ENCODE data around the gene NHLRC2. TPM values are rescaled to one million over a fixed set of nuclear protein-coding genes. Genes with fewer than 3 reads are reported as not detected.

The NHLRC2 gene
- total RNA-seq, 3 donors from 2014 or later, result 19.9 to 23.5 (median 20.8) TPM

DNA sequence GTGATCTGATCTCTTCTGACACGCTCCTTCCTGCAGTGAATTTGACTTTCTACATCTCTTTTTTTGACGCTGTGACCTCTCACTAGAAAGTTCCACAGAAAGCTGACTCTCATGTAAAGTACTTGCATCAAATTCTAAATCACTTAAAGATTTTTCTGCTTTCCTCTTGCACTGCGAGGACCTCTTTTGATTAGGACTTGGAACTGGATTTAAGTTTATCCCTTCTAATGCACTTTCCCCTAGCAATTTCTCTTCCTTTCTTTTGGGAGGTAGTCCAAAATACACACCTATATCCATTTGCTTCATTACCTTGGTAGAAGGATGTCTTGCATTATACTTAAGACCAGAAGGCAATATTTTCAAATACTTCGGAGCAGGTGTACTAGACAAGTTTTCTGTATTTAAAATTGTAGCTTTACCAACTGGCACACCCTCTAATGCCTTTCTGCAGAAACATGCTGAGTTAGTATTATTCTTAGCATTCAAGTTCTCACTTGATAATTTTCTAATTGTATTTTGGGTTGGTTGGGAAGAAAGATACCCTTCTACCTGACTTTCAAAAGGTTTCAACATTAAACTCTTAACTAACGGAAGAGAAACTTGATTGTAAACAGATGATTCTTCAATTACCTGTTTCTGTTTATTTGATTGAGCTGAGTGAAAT lies 5.2 kb upstream of the NHLRC2 start:
- no peaks in the 10 kb centered on the region for H3K9me3 Mint-ChIP-seq
- no peak for ATAC-seq
- H3K27me3 Mint-ChIP-seq (ENCODE audit: low read depth), result no peaks in the 10 kb centered on the region

DNA sequence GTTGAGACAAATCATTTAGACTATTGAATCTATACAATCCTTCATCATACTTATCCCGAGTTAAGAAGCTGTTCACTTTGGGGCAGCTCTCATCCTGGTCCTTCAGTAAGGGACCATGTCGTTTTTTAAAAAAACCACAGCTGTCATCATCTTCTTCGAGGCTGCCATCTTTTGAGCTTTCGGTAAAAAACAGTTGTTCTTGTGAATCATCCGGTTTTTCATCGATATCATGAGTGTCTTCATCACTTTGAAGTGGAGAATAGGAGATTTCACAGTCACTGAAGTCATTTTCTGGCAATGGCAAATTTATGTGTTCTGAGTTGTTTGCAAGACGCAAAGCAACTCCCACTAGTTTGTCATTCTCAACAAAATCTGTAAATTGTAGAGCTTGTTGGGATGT lies 4.5 kb upstream of the NHLRC2 start:
- no peaks in the 10 kb centered on the region for H3K27me3 Mint-ChIP-seq (ENCODE audit: low read depth)
- no peaks in the 10 kb centered on the region for H3K9me3 Mint-ChIP-seq
- H3K4me1 Mint-ChIP-seq (ENCODE audit: low read depth), result peaks cover 29% of the 10 kb centered on the region
- peaks cover 22% of the 10 kb centered on the region for H3K36me3 Mint-ChIP-seq (ENCODE audit: insufficient read depth)
- ATAC-seq, result peak in 1 of 2 donors; percentile 6
- no peak for DNase-seq
- H3K4me3 Mint-ChIP-seq, result peak overlapping the region; percentile 24

More for the DNA sequence above, 5.2 kb upstream of the NHLRC2 start:
- DNase-seq, result no peak
- Mint-ChIP-seq H3K36me3 (ENCODE audit: insufficient read depth) (peaks cover 23% of the 10 kb centered on the region), H3K4me3 (no peak overlapping the region), H3K4me1 (ENCODE audit: low read depth) (peaks cover 29% of the 10 kb centered on the region)

DNA sequence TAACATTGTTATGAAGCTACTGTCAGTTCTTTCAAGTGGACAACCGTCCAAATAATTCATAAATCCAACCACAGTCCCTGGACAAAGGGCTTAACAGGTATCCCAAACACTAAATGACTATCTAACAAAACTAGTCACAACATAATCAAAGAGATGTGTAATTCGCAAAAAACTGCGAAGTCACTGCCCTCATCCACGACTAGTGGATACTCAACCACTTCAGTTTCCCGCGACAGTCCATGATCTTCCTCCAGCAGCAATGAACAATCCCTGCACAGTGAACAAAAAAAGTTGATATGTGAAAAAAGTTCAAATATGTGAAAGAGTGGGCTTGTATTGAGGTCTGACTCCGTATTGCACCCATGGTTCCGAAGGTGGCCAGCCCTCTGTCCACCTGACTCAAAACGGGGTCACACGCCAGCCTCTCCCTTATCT lies 866 bp upstream of the NHLRC2 start:
- DNase-seq (no peak), ATAC-seq (no peak)
- peaks cover 48% of the 10 kb centered on the region for H3K4me1 Mint-ChIP-seq (ENCODE audit: low read depth)
- H3K36me3 Mint-ChIP-seq (ENCODE audit: insufficient read depth), result peaks cover 14% of the 10 kb centered on the region
- peak overlapping the region; percentile 98 for H3K4me3 Mint-ChIP-seq
- no peaks in the 10 kb centered on the region for H3K27me3 Mint-ChIP-seq (ENCODE audit: low read depth)
- no peaks in the 10 kb centered on the region for H3K9me3 Mint-ChIP-seq

DNA sequence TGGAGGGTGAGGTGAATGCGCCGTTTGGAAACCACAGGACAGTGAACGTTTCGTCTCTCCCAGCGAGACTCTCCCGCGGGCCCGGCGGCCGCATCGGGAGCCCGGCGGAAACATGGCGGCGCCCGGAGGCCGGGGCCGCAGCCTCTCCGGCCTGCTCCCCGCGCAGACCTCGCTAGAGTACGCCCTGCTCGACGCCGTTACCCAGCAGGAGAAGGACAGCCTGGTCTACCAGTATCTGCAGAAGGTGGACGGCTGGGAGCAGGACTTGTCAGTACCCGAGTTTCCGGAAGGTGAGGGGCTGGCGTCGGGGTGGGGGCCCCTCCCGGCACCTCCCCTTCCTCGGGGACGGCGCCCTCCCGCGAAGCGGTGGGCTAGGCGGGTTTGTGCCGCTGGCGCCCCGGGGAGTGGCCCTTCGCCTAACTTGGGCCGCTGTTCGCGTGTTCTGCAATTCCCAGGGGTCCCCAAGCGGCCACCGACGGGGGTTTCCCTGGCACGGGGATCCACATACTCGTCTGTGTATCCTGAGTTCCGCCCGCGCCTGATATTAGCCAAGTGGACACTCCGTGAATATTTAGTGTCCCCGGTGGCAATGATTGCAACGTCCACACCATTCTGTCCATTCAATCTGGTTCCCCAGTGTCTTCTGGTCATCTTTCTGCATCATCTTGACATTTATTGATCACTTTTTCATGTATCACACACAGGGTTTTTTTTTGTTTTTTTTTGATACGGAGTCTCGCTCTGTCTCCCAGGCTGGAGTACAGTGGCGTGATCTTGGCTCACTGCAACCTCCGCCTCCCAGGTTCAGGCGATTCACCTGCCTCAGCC lies 514 bp downstream of the NHLRC2 start:
- Mint-ChIP-seq H3K4me1 (ENCODE audit: low read depth) (peaks cover 43% of the 10 kb centered on the region), H3K9me3 (peaks cover 5% of the 10 kb centered on the region), H3K27me3 (ENCODE audit: low read depth) (no peaks in the 10 kb centered on the region), H3K4me3 (peak overlapping the region; percentile 98), H3K36me3 (ENCODE audit: insufficient read depth) (peaks cover 13% of the 10 kb centered on the region)
- ATAC-seq, result peak; percentile 61 to 69
- DNase-seq, result peak; percentile 30

DNA sequence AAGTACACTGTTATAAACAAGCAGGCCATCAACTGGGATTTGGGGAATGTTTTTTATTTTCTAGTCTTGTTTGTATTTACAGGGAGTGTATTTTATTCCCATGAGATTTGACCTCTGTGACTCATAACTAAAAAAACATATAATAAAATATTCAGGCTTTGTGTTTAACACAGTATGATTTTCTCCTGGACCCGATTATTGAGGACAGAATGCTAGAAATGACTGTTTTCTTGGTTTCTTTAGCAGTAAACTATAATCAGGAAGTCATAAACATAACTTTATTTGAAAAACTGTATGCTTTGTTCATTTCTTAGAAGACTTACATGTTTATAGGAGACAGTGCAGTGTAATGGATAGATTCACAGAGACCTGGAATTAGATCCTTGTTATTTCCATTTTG lies 2.1 kb downstream of the NHLRC2 start:
- no peak for ATAC-seq
- peaks cover 40% of the 10 kb centered on the region for H3K4me1 Mint-ChIP-seq (ENCODE audit: low read depth)
- H3K9me3 Mint-ChIP-seq, result peaks cover 13% of the 10 kb centered on the region
- H3K27me3 Mint-ChIP-seq (ENCODE audit: low read depth), result no peaks in the 10 kb centered on the region
- no peak for DNase-seq
- H3K36me3 Mint-ChIP-seq (ENCODE audit: insufficient read depth), result peaks cover 24% of the 10 kb centered on the region
- peak overlapping the region; percentile 24 for H3K4me3 Mint-ChIP-seq

DNA sequence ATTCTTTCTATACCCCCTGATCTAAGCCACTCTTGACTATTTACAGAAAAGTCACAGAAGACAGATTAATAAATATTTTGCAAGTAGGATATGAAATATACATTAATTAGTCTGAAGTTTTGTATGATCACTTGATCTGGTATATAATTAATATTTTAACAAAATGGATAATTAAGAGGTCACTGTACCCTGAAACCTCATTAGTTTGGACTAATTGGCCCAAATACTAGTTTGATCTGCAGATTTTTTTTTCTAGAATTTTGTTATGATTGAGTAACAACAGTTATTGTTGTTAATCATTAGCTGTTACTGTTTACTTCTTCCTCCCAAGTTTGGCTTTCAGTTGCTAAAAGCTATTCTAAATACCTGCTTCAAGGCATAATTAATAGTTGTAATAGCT lies 2.7 kb downstream of the NHLRC2 start:
- Mint-ChIP-seq H3K27me3 (ENCODE audit: low read depth) (no peaks in the 10 kb centered on the region), H3K4me1 (ENCODE audit: low read depth) (peaks cover 39% of the 10 kb centered on the region), H3K4me3 (no peak overlapping the region), H3K9me3 (peaks cover 13% of the 10 kb centered on the region), H3K36me3 (ENCODE audit: insufficient read depth) (peaks cover 24% of the 10 kb centered on the region)
- DNase-seq (no peak), ATAC-seq (no peak)

DNA sequence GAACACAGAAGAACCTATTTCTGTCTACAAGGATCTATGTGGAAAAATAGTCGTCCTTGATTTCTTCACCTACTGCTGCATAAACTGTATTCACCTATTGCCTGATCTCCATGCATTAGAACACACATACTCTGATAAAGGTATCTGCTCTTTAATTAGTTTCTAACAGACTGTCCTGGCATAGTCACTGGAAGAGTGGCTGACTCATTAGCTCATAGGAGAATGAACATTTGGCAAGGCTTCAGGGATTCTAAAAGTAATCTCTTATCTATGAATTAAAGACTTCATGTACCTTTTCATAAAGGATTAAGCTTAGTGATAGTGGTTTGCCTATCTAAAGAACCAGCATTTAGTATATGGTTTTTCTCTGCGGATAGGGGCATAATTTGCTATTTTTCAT lies 4.1 kb downstream of the NHLRC2 start:
- no peak for DNase-seq
- Mint-ChIP-seq H3K4me3 (no peak overlapping the region), H3K36me3 (ENCODE audit: insufficient read depth) (peaks cover 29% of the 10 kb centered on the region)

DNA sequence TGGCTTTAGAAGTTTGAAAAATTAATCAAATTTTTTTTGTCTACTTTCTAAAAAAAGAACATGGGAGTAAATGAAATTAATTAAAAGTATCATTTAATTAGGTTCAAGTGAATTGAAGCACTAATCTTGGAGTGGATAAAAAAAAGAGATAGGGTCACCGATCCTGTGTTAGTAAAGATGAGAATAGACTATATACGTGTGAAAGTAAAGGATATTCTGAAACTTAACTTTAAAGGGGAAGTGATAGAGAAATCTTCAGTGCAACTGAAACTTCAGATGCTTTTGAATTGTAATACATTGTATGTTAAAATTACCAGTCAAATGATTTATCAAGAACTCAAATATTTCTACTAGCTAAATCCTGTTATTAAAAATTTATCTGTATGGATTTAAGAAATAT lies 4.8 kb downstream of the NHLRC2 start:
- H3K36me3 Mint-ChIP-seq (ENCODE audit: insufficient read depth), result peaks cover 35% of the 10 kb centered on the region
- no peak for ATAC-seq
- peaks cover 13% of the 10 kb centered on the region for H3K9me3 Mint-ChIP-seq
- H3K4me1 Mint-ChIP-seq (ENCODE audit: low read depth), result peaks cover 23% of the 10 kb centered on the region
- no peak for DNase-seq
- no peaks in the 10 kb centered on the region for H3K27me3 Mint-ChIP-seq (ENCODE audit: low read depth)
- no peak overlapping the region for H3K4me3 Mint-ChIP-seq

More for the DNA sequence above, 4.1 kb downstream of the NHLRC2 start:
- H3K27me3 Mint-ChIP-seq (ENCODE audit: low read depth), result no peaks in the 10 kb centered on the region
- no peak for ATAC-seq
- peaks cover 27% of the 10 kb centered on the region for H3K4me1 Mint-ChIP-seq (ENCODE audit: low read depth)
- peaks cover 13% of the 10 kb centered on the region for H3K9me3 Mint-ChIP-seq

DNA sequence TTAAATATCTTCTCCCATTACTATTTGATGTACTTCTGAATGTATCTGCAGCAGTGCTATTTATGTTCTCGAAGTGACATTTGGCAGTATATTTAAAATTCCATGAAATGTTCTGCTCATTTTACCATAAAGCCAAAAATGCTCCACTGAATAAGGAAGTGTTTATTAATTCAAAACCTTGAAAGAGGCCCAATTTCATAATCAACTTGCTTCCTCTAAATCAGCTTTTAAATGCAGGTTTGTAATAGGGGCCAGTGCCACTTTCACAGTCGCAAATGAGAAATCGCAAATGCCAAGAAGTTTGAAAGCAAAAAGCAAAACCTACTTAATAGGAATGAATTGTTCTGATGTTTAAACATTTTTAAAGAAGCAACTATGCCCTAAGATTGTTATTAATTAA lies 11.4 kb downstream of the NHLRC2 start:
- H3K36me3 Mint-ChIP-seq (ENCODE audit: insufficient read depth), result peaks cover 32% of the 10 kb centered on the region
- H3K4me1 Mint-ChIP-seq (ENCODE audit: low read depth), result peaks cover 3% of the 10 kb centered on the region
- H3K4me3 Mint-ChIP-seq, result no peak overlapping the region
- peaks cover 6% of the 10 kb centered on the region for H3K9me3 Mint-ChIP-seq
- DNase-seq (no peak), ATAC-seq (no peak)
- H3K27me3 Mint-ChIP-seq (ENCODE audit: low read depth), result no peaks in the 10 kb centered on the region

DNA sequence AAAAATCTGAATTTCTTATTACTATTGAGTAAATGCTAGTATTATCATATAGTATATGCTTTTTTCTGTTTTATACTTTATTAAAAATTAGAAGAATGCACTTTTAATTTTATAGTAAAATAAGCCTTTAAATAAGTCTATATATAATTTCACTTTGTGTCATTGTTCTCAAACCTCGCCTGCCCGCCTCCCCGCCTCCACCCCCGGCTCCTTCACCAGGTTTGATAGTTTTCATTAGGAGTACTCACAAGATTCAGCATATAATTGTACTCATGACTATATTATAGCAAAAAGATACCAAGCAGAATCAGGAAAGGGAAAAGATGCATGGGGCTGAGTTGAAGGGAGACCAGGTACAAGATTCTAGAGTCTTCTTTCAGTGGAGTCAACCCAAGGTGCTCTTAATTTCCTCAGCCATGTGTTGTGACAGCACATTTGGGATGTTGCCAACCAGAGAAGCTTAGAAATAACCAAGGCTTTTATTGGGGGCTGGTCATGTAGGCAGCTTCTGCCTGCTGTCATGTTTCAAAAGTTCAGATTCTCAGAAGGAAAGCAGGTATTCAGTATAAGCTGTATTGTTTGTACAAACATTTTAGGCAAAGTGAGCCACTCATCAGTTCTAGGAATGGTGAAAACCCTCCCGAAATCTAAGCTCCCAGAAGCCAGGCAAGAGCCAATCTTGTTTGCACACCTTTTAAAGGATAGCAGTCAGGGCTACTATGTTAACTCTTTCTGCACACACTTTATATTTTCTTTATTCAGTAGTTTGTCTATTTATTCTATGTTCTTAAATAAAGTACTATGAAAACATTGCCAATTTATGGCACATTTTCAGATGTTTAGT lies 12.3 kb downstream of the NHLRC2 start:
- Mint-ChIP-seq H3K4me1 (ENCODE audit: low read depth) (peaks cover 3% of the 10 kb centered on the region), H3K4me3 (no peak overlapping the region), H3K9me3 (peaks cover 2% of the 10 kb centered on the region), H3K36me3 (ENCODE audit: insufficient read depth) (peaks cover 28% of the 10 kb centered on the region), H3K27me3 (ENCODE audit: low read depth) (no peaks in the 10 kb centered on the region)
- DNase-seq (no peak), ATAC-seq (no peak)

DNA sequence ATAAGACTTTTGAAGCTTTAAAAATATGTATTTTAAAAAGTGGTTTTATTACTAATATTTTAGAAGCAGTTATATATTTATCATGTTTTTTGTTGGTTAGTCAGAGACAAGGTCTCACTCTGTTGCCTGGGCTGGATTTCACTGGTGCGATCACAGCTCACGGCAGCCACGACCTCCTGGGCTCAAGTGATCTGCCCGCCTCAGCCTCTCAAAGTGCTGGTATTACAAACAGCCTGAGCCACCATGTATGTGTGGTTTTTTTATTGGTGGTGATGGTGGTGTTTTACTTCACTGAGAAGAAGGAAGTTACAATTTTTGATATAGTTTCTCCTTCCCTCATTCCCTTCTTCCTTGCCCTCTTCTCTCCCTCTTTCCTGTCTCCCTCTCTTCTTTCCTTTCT lies 13.4 kb downstream of the NHLRC2 start:
- H3K27me3 Mint-ChIP-seq (ENCODE audit: low read depth), result no peaks in the 10 kb centered on the region
- H3K9me3 Mint-ChIP-seq, result peaks cover 10% of the 10 kb centered on the region
- H3K4me3 Mint-ChIP-seq, result no peak overlapping the region
- peaks cover 3% of the 10 kb centered on the region for H3K4me1 Mint-ChIP-seq (ENCODE audit: low read depth)
- ATAC-seq (no peak), DNase-seq (no peak)
- H3K36me3 Mint-ChIP-seq (ENCODE audit: insufficient read depth), result peaks cover 35% of the 10 kb centered on the region

DNA sequence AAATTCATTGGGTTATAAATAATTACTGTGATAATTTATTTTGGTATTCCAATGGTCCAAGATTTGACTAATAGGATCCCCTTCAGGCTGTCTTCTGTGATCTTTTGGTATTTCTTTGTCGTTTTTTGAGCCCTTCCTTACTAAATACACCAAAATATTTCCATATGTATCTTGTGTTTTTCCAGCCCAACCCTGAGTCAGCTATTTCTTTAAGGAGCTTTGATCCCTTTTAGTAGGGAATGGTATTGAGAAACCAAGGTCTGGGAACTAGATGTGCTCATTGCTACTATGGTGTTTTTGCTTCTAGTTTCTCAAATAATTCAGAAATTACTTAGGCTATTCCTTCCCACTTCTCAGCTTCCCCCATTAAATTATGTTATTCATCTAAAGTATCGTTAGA lies 15.3 kb downstream of the NHLRC2 start:
- no peaks in the 10 kb centered on the region for H3K27me3 Mint-ChIP-seq (ENCODE audit: low read depth)
- no peak for ATAC-seq
- DNase-seq, result no peak
- H3K4me3 Mint-ChIP-seq, result no peak overlapping the region
- H3K36me3 Mint-ChIP-seq (ENCODE audit: insufficient read depth), result peaks cover 29% of the 10 kb centered on the region
- H3K9me3 Mint-ChIP-seq, result peaks cover 10% of the 10 kb centered on the region
- H3K4me1 Mint-ChIP-seq (ENCODE audit: low read depth), result peaks cover 9% of the 10 kb centered on the region

DNA sequence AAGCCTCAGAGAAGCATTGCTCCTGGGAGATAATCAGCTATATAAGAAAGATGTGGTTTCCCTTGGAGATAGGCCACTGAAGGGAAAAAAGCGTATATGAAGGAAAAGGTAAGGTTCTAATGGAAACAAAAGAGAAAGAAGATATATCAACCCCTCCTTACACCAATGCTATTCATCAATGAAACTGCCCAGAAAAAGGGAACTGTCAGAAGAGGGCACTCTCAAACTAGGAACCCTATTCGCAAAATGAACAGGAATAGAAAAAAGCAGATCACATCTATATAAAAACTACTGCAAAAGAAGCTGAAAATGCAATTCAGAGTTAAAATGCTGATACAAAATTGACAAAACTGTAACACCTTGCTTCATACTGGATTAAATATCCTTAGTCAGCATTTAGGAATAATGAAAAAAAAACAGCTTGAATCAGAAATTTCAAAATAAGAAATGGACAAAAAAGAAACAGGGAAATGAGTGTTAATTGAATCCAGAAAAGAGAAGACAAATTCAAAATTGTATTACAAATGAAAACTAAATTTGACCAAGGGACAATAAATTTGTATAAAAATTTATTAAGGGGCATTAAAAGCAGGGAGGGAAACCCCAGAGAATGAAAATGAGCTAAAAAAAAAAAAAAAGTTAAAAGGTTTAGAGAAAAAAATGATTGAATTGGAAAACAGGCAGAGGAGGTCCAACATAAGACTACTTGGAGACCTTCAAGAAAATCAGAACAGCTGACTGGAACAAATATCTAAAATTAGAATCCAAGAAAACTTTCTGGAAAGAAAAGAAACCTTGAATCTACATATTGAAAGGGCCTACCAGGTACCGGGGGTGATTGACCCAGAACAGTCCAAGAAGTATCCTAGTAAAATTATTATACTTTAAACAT lies 17.9 kb downstream of the NHLRC2 start:
- Mint-ChIP-seq H3K9me3 (peaks cover 10% of the 10 kb centered on the region), H3K4me3 (no peak overlapping the region), H3K27me3 (ENCODE audit: low read depth) (no peaks in the 10 kb centered on the region), H3K4me1 (ENCODE audit: low read depth) (peaks cover 12% of the 10 kb centered on the region), H3K36me3 (ENCODE audit: insufficient read depth) (peaks cover 35% of the 10 kb centered on the region)
- ATAC-seq, result no peak
- DNase-seq, result no peak
